GM10847 (cell line): ENCODE results near the gene PRLR.

Experiments used
- POLR2A ChIP-seq: IDR thresholded peaks from 2 replicates; pipeline ENCODE4 v1.6.1; 2011; ENCODE audit not compliant: insufficient read length; ENCODE audit errors: extremely low read depth

The PRLR gene

DNA sequence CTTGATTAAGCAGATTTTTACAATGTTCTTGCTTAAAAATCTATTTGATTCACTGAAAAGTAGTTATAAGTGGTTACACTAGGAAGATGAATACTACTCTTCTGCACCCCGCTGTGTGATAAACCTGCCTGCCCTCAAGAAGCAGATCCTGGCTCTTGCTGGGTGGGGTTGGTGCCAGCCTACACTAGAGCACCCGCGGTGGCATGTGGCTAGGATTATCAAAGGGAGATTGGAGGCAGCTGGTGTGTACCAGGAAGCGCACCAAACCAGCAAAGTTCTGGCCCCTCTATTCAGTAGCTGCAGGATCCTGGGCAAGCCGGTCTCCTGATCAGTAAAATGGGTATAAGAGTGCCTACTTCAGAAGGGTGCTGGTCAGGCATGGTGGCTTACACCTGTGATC, 43.5 kb downstream of the PRLR start:
- TF ChIP-seq POLR2A, result no peak

DNA sequence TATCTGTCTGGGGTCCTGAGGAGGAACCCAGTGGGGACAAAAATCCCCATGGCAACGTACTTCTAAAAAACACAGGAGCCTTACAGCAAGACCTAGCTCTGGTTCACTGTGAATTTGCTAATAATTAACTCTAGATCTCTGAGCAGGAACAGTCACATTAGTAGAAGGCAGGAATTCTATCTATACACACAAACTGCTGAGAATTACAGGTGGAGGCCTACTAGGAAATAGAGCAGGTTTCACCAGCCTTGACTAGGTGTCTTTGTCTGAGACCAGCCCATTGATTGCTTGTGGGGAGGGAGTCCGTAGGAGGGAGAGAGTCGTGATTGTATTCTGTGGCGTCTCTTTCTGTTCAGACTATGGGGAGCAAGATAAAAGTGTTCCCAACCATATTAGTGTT, 44.8 kb downstream of the PRLR start:
- no peak for TF ChIP-seq POLR2A

DNA sequence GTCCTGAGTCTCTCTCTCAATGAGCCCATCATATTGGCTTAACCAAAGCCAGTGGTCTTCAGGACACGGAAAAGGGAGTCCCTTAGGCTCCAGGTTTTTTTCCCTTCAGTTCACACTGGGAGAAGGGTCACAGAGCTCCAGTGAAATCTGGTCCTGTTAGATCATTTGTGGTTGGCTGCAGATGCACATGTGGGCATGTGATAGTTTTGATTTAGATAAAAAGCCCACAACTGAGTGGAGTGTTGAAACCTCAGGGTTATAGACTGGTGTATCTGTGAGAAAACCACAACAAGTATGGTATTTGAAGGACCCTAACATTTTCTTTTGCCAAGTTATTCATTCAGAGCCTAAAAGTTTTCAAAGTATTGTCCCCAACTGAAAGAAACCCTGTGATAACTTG, 46.7 kb downstream of the PRLR start:
- TF ChIP-seq POLR2A, result no peak

DNA sequence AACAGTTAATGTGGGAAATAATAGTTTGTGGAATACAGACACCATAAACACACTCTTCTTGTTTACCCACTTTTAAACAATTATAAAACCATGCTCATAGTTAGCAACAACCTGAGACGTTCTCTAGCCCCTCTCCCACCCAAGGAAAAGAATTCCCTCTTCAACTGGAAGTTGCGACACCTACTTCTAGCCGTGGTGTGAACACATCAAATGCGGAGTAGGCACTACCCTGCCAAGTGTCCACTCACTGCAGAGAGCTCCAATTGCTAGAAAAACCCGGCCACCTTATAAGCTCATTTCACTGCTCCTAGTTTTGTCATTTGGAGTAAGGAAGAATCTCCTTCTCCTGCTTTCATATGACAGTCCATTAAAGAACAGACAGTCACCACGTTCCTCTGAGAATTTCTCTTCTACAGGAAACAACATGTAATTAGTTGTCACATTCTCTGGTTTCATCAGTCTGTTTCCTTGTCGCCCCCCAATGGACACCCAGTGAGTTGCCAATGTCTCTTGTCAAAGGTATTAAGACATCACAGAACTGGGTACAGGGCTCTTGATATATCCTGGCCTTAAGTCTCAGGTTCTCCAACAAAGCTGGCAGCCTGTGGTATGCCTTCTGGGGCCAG, 47.3 kb downstream of the PRLR start:
- no peak for TF ChIP-seq POLR2A

DNA sequence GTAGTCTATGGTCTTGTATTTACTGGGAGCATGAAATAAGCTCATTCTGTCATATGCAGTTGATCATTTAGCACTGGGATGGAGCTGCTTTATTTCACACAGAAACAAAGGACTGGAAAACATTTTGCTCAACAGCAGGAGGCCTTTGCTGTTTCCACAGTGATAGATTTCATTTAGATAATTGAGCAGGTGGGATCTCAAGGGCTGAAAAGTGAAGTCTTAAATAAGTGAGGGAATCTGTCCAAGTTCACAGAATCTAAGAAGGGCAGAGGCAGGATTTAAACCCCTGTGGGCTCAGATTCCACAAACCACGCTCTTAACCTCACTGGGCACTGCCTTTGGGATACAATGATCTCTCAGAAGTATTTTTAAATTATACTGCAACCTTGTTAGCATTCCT, 47.8 kb downstream of the PRLR start:
- TF ChIP-seq POLR2A, result no peak

DNA sequence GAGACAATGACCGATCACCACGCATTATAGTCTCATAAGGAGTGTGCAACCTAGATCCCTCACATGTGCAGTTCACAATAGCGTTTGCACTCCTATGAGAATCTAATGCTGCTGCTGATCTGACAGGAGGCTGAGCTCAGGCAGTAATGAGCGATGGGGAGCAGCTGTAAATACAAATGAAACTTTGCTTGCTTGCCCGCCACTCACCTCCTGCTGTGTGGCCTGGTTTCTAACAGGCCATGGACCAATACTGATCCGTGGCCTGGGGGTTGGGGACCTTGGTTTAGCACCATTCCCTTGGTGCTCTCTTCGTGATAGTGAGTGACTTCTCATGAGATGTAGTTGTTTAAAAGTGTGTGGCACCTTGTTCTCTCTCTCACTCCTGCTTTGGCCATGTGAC, 50.2 kb downstream of the PRLR start:
- TF ChIP-seq POLR2A, result no peak

DNA sequence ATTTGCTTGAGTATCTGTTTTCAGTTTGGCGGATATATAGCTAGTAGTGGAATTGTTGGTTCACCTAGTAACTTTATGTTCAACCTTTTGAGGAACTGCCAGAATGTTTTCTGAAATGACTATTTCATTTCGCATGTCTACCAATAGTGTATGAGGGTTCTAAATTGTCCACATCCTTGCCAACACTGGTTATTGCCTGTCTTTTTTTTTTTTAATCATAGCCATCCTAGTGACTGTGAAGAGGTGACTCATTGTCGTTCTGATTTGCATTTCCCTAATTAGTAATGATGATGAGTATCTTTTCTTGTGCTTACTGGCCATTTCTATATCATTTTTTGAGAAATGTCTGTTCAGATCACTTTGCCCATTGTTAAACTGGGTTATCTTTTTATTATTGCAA, 52.5 kb downstream of the PRLR start:
- TF ChIP-seq POLR2A, result no peak

DNA sequence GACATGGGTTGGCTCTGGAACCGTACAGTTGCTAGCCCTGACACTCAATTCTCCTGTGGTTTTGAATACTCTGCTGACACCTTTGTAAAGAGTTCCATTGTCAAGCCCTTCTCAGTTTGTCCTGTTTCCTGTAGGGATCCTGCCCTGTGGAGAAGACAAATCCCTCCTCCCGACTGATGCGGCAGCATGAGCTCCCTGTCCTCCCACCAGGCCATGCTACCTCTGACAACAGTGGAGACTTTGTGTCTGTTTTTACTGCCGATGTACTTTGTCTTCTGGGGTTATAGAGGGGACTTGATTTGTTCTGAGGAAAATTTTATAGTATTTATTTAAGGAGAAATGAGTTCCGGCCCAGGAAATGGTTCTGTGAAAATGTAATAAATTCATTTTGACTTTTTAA, 57.8 kb downstream of the PRLR start:
- TF ChIP-seq POLR2A, result no peak

DNA sequence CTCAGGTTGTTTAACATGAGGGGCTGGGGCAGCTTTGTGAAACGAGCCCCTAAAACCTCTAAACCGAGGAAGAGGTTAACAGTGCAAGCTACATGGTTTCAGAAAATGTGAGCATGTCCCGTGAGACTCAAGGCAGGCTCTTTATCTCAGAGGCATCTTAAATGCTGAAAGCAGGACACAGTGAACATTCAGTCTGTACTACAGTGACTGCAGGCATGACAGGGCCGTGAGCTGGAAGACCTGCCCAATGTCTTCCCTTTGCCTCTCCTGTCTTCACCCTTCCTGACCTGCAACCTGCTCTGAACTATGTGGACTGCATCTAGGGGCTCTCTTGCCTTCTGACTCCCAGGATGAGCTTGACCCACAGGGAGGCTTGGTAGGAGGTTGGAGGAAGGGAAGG, 58.3 kb downstream of the PRLR start:
- TF ChIP-seq POLR2A, result no peak

DNA sequence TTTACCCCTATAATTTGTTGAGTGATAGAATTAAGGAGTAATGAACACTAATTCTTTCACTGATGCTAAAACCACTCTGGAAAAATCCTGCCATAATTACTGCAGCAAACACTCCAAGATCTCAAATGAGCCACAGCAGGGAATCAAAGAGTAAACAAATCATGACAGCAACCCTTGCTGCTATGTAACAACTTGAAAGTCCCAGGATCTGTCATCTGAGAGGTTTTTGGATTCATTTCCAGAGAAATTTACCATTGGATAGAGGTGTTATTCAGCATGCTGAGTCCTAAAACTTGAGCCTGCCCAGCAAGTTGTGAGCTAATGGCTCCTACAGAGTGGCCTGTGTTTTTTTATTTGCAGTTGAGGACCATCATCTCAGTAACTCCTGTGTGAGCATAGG, 59.2 kb downstream of the PRLR start:
- no peak for TF ChIP-seq POLR2A

DNA sequence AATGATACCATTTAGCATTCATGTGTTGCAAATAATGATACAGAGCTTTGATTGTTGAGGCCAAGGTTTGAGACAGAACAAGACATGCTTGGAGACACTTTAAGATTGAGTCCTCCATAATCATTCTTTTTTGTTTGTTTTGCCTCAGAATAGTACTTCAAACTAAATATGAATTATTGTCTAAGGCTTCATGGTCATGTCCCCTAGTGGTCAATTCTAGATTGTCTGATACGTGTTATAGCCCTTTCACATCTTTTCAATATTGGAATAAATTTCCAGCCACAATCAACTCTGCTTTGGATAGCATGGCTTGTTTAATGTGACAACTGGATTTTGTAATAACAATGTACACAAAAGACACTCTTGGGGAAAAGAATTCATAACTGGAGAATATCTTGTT, 64.2 kb downstream of the PRLR start:
- TF ChIP-seq POLR2A, result no peak

DNA sequence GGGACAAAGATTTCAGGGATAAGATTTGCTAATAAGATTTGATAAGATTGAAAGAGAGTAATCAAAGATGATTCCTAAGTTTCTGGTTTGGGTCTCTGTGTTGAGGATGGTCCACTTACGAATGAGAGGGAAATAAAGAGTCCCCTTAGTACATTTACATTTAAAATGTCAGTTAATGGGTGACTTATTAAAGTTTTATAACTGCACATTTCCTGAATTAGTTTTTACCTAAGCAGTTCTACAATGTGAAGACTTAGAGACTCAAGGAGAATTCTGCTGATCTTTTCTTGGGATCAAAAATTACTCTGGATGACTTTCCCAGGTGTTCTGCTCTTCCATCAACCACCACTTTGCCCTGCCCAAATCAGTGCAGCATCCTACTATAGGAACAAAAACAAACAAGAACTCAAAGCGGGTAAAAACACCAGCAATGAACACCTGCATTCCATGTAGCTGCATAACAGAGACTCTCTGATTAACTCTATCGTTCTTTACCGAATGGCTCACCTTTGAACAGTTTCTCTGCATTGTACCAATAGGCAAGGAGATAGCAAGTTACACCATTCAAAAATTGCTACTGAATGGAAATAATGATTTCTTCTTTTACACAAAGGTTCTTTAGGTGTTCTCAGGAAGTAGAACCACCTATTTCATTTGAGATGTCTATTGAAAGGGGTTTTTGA, 65.3 kb downstream of the PRLR start:
- TF ChIP-seq POLR2A, result no peak

DNA sequence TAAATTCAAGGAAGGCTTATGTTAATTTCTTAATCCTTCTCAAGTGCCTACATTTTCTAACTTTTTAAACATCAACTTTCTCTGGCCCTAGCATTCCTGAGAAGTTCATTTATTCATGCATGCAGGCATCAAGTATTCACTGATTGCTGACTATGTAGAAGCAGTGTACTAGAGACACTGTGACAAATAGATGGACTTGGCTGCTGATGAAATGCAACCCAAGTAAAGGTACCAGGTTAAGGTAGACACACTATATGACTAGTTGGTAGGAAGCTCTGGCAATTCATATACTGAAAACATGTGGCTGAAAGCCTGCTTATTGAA, 66.6 kb downstream of the PRLR start:
- TF ChIP-seq POLR2A, result no peak

DNA sequence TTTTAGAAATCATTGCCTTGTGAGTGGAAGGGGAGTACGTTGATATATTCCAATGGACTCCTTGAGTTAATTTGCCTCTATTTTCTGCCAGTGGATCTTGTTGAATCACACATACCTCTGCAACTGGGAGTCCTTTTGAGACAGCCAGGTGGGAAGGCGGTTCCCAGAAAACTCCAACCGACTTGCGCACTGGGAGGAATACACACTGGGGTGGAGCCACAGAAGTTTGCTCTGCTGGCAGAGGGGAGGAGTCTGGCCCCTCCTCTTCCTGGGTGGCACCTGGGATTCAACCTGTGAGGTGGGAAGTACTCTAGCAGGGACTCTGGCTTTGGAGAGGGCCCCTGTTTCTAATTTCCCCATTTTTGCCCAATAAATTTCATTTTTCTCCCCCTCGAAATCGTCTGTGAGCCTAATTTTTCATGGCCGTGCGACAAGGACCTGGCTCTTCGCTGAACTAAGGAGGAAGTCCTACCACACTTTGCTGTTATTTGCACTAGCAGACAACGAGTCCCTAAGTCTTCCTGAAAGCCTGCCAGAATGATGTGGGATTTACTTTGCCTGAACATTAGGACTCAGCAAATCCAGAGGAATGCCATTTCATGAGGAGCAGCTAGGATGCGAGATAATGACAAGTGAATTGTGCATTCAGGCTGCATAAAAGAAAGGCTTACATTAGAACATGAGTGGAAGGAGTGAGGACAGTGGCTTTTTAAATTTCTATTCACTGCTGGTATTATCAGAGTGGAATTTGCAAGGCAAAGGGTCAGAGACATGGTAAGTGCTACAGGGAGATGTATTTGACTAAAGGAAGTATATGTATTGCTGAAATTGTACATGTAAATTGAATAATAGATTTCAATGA, 67.2 kb downstream of the PRLR start:
- TF ChIP-seq POLR2A, result no peak

DNA sequence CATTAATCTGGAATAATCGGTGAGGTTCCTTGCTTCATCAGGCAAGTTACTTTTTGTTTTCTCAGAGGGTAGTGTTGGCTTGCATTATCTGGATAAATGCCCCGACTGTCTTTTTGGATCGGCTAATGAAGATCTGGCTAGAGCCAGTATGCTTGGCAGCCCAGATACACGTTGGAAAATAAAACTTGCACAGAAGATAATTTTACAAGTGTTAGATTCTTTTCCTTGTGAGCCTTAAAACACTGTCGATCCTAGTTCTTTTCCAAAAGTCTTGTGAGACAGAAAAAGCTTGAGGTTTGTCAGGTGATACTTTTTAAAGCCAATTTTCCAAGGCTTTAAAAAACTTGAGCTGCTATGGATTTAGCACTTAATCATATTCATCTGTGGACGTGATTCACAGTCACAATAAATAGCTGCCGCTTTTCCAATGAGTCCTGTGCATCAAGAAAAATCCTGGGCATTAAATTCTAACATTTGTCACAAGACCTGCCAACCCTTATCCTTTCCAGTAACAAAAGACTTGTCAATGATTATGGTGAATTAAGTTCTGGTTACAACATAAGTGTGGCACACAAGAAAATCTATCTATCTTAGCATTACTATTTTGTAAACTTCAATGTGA, 68.5 kb downstream of the PRLR start:
- no peak for TF ChIP-seq POLR2A
